Progenitor cell of endocrine pancreas (in vitro differentiated cells): Measurements from ENCODE around the gene XYLT2. TPM values are rescaled to one million over a fixed set of nuclear protein-coding genes. Genes with fewer than 3 reads are reported as not detected.
A peak's percentile ranks its signal among the peaks of the same experiment; 100 is the strongest.

ENCODE experiments used
- DNase-seq: peaks from one replicate; pipeline ENCODE4 v3.0.0; 2021; ENCODE audit warnings: low spot score; ENCODE audit not compliant: unreplicated experiment
- H3K27ac Mint-ChIP-seq: 2 replicates; pipeline ENCODE4 v1.8.0; 2021; ENCODE audit warnings: mild to moderate bottlenecking, moderate library complexity, mixed read lengths
- H3K27me3 Mint-ChIP-seq: 2 replicates; pipeline ENCODE4 v1.8.0; 2021; ENCODE audit warnings: mixed read lengths
- H3K36me3 Mint-ChIP-seq: 2 replicates; pipeline ENCODE4 v1.8.0; 2022; ENCODE audit warnings: mixed read lengths; ENCODE audit not compliant: insufficient read depth
- H3K4me1 Mint-ChIP-seq: 2 replicates; pipeline ENCODE4 v1.8.0; 2021; ENCODE audit warnings: low read depth, mixed read lengths
- H3K4me3 Mint-ChIP-seq: 2 replicates; pipeline ENCODE4 v1.8.0; 2021; ENCODE audit warnings: low read depth, mild to moderate bottlenecking, moderate library complexity, mixed read lengths
- H3K9me3 Mint-ChIP-seq: 2 replicates; pipeline ENCODE4 v1.8.0; 2021; ENCODE audit warnings: low read depth, mixed read lengths
- CTCF ChIP-seq: fragments of 200-600 bp; sonication (generic); IDR thresholded peaks from one replicate; pipeline ENCODE4 v1.5.0; 2021; ENCODE audit warnings: antibody characterized with exemption, mild to moderate bottlenecking; ENCODE audit not compliant: unreplicated experiment
- total RNA-seq: library from RNA; stranded (reverse); gene quantifications from 2 replicates; pipeline ENCODE4 v1.2.1, GENCODE V29; 2021

Gene XYLT2
- total RNA-seq, 1 donor from 2014 or later = 28.6 TPM

GRCh38 chr17:50352072-50352692 is 6.3 kb downstream of the XYLT2 start:
- Mint-ChIP-seq H3K27me3 (no peaks in the 10 kb centered on the region), H3K9me3 (no peaks in the 10 kb centered on the region), H3K4me3 (no peak overlapping the region), H3K27ac (no peak overlapping the region), H3K4me1 (peaks cover 4% of the 10 kb centered on the region), H3K36me3 (peaks cover 10% of the 10 kb centered on the region)
- no peak for TF ChIP-seq CTCF
- no peak for DNase-seq

GRCh38 chr17:50352693-50353599 is 7.0 kb downstream of the XYLT2 start:
- no peak for DNase-seq
- no peak overlapping the region for H3K4me3 Mint-ChIP-seq
- TF ChIP-seq CTCF = no peak
- H3K27ac Mint-ChIP-seq = peak overlapping the region; percentile 67
- H3K4me1 Mint-ChIP-seq = no peaks in the 10 kb centered on the region
- no peaks in the 10 kb centered on the region for H3K9me3 Mint-ChIP-seq
- no peaks in the 10 kb centered on the region for H3K27me3 Mint-ChIP-seq
- peaks cover 10% of the 10 kb centered on the region for H3K36me3 Mint-ChIP-seq

- Mint-ChIP-seq H3K4me3 (no peak overlapping the region), H3K9me3 (no peaks in the 10 kb centered on the region), H3K27me3 (no peaks in the 10 kb centered on the region), H3K4me1 (no peaks in the 10 kb centered on the region), H3K36me3 (peaks cover 10% of the 10 kb centered on the region), H3K27ac (no peak overlapping the region)
- no peak for DNase-seq
- TF ChIP-seq CTCF = no peak
These were observed 7.8 kb downstream of the XYLT2 start for GRCh38 chr17:50353600-50354195.

- no peak for DNase-seq
- no peaks in the 10 kb centered on the region for H3K27me3 Mint-ChIP-seq
- H3K27ac Mint-ChIP-seq = no peak overlapping the region
- H3K36me3 Mint-ChIP-seq = peaks cover 10% of the 10 kb centered on the region
- no peak overlapping the region for H3K4me3 Mint-ChIP-seq
- no peaks in the 10 kb centered on the region for H3K4me1 Mint-ChIP-seq
- H3K9me3 Mint-ChIP-seq = no peaks in the 10 kb centered on the region
- TF ChIP-seq CTCF = no peak
These were observed 8.3 kb downstream of the XYLT2 start for GRCh38 chr17:50354198-50354597.

GRCh38 chr17:50354776-50355175 is 8.8 kb downstream of the XYLT2 start:
- H3K27ac Mint-ChIP-seq = no peak overlapping the region
- no peak for TF ChIP-seq CTCF
- H3K4me1 Mint-ChIP-seq = no peaks in the 10 kb centered on the region
- no peaks in the 10 kb centered on the region for H3K27me3 Mint-ChIP-seq
- no peak overlapping the region for H3K4me3 Mint-ChIP-seq
- H3K36me3 Mint-ChIP-seq = peaks cover 10% of the 10 kb centered on the region
- no peaks in the 10 kb centered on the region for H3K9me3 Mint-ChIP-seq
- no peak for DNase-seq
